RKO (cell line): ENCODE data around the gene DERL2.
"Not testable (repeated sequence)": the region's sequence is repeated elsewhere in the genome, so short reads cannot be mapped to it uniquely, and the experiment has no call there.

Experiments
- DNase-seq: peaks from one replicate; pipeline ENCODE4 v3.0.0-alpha.2; 2016; ENCODE audit warnings: low spot score

The DERL2 gene

DNA sequence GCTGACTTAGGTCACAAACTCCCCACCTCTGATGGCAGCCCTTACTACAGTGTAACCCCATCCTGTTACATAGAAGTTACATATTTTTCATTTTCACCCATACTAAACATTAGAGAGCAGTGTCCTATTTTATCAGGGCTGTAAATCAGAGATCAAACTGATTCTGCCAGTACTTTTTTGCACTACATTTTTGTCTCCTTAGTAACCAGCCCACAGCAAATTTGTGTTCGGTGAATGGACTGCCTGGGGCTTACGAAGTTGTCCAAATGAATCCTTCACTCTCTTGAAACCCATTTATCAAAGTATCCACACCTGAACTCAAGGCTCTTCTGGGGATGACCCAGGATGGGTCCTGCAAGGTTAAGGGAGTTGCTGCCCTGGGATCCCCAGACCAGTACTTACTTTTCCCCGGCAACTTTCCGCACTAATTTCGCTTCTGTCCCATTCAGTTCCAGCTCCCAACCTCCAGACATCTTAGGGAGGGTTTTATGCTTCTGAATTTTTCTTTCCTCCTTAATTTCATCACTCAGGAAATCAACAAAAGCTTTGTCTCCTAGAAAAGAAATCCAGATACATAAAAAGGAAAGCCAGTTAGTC, 48.2 kb downstream of the DERL2 start:
- DNase-seq, result peak; percentile 76

GRCh38 chr17:5435781-5436315, 50.1 kb downstream of the DERL2 start:
- DNase-seq, result peak; percentile 50

DNA sequence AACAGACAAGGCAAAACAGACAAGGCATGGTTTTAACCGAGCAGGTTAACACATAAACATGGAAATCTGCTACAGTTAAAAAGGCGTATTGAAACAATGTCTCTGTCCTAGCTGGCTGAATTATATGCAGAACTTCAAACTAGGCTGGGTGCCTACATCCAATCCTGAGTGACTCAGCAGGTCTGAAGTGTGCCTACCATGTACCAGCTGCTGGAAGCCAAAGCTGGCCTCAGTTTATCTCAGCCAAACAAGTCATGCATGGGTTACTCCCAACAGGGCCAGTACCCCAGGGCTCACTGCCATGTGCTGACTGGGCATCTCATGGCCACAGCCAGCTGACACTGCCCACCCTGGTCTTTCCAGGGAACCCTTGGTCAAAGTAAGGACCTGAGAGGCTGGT, 51.0 kb downstream of the DERL2 start:
- no peak for DNase-seq

DNA sequence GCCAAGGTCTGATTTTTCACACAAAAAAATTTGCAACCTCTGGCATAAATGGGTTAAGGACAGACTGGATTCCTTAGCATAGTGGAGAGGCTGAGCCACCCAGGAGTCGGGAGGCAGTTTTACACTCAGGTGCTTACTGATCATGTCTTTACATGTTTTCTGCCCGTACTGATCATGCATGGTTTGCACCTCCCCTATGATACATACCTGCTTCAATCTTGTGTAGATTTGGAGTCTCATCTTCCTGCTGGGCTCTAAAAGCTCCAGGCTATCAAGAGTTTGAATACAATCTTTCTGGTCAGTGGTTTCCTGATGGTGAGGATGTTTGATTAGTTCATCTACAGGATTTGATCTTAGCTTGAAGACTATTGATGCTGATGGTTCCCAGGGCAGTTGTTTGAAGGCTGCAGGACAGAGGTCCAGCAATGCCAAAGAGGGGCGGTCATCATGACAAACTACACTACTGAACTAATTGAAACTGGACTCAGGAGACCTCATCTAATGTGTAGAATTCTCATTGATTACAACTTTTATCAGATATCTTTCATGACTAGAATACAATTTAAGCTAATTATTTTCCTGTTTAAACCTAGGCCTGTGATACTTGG, 53.9 kb downstream of the DERL2 start:
- DNase-seq, result no peak

GRCh38 chr17:5431234-5431633, 54.7 kb downstream of the DERL2 start:
- not testable (repeated sequence) for DNase-seq

GRCh38 chr17:5430413-5430999, 55.5 kb downstream of the DERL2 start:
- DNase-seq, result no peak

DNA sequence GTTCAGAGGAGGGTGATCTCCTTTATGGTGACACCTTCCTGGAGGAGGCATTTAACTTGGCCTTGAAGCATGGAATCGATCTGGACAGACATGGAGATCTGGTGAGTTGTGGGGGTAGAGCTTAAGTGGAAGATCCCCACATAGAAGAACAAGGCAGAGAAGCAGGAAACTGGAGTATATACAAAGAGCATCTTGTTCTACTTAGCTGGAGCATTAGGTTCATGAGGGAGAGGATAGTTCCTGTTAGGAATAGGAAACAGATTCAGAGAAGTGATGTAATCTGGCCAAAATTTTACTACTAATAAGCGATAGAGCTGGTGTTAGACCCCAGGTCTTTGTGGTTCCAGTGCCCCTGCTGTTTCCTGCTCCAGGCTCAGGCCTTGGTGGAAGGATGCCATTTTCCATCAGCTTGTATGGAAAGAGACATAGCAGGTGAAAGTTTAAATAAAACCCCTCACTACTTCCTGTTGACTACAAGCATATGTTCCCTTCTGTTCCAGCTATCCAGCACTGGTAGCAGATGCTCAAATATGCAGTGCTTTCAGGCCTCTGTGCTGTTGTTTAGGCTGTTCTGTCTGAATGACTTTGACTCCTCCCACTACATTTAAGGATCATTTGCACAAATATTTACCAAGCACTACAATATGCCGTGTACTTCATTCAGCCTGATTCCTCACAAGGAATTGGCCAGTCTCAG, 56.6 kb downstream of the DERL2 start:
- DNase-seq, result no peak

GRCh38 chr17:5425826-5426225, 60.2 kb downstream of the DERL2 start:
- DNase-seq, result no peak

DNA sequence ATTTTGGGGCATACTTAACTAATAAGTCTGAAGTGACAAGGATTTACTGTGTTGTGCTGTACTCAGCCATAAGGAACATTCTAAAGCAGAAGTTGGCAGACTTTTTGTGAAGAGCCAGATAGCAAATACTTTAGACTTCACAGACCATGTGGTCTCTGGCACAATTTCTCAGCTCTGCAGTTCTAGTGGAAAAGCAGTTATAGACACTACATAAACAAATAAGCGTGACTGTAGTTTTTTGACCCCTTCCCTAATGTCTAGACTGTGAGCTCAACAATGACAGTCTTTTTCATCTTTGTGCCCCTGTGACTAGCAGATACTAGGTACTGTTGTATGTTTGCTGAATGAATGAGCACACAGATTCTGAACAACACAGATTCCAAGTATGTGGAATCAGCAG, 61.1 kb downstream of the DERL2 start:
- DNase-seq, result no peak

- peak; percentile 92 for DNase-seq
These were observed 63.5 kb downstream of the DERL2 start for GRCh38 chr17:5422505-5422904.
